ENCODE results near the gene TIMM29.

TIMM29 gene
- long read RNA-seq, donor 1, transcript TIMM29-201 (2 exons, 1,425 nt), result major isoform, 8 of 8 reads
- long read RNA-seq, donor 1, partial matches to known transcripts, result 0 of 8 reads
- long read RNA-seq, donor 1, other reads (novel, unspliced or antisense), result 0 of 8 reads
- long read RNA-seq, donor 2, transcript TIMM29-201 (2 exons, 1,425 nt), result major isoform, 7 of 7 reads
- long read RNA-seq, donor 2, partial matches to known transcripts, result 0 of 7 reads
- long read RNA-seq, donor 2, other reads (novel, unspliced or antisense), result 0 of 7 reads
- long read RNA-seq, donor 3, transcript TIMM29-201 (2 exons, 1,425 nt), result major isoform, 5 of 6 reads
- long read RNA-seq, donor 3, partial matches to known transcripts, result 0 of 6 reads
- long read RNA-seq, donor 3, other reads (novel, unspliced or antisense), result 0 of 6 reads
- long read RNA-seq, donor 4, transcript TIMM29-201 (2 exons, 1,425 nt), result major isoform, 9 of 9 reads
- long read RNA-seq, donor 4, partial matches to known transcripts, result 0 of 9 reads
- long read RNA-seq, donor 4, other reads (novel, unspliced or antisense), result 0 of 9 reads
- long read RNA-seq, donor 5, transcript TIMM29-201 (2 exons, 1,425 nt), result major isoform, 10 of 10 reads
- long read RNA-seq, donor 5, partial matches to known transcripts, result 0 of 10 reads
- long read RNA-seq, donor 5, other reads (novel, unspliced or antisense), result 0 of 10 reads
- long read RNA-seq, donor 6, transcript TIMM29-201 (2 exons, 1,425 nt), result major isoform, 11 of 11 reads
- long read RNA-seq, donor 6, partial matches to known transcripts, result 0 of 11 reads
- long read RNA-seq, donor 6, other reads (novel, unspliced or antisense), result 0 of 11 reads
- long read RNA-seq, donor 7, result 0 reads
- long read RNA-seq, donor 8, transcript TIMM29-201 (2 exons, 1,425 nt), result major isoform, 12 of 21 reads
- long read RNA-seq, donor 8, partial matches to known transcripts, result 8 of 21 reads
- long read RNA-seq, donor 8, other reads (novel, unspliced or antisense), result 0 of 21 reads

- peak; percentile 93 for DNase-seq
These were observed at the start of gene TIMM29, which contains the start of gene YIPF2 for GRCh38 chr19:10928563-10929401. TIMM29 (plus strand) TSS chr19:10928811; CDS start chr19:10928823, 12 bp downstream. YIPF2 (minus strand) TSS chr19:10928639; CDS start chr19:10928410, 229 bp downstream.

- no peak for DNase-seq
These were observed 47.1 kb upstream of the TIMM29 start for GRCh38 chr19:10881403-10882107.

- no peak for DNase-seq
These were observed 46.5 kb upstream of the TIMM29 start for GRCh38 chr19:10882108-10882457.

- DNase-seq, result no peak
These were observed 44.3 kb upstream of the TIMM29 start for GRCh38 chr19:10884274-10884673.

GRCh38 chr19:10885201-10886169 lies 43.1 kb upstream of the TIMM29 start:
- no peak for DNase-seq

- no peak for DNase-seq
These were observed 40.8 kb upstream of the TIMM29 start for GRCh38 chr19:10887616-10888367.

GRCh38 chr19:10888421-10888866 lies 40.2 kb upstream of the TIMM29 start:
- DNase-seq, result no peak

GRCh38 chr19:10889880-10890279 lies 38.7 kb upstream of the TIMM29 start:
- no peak for DNase-seq

GRCh38 chr19:10891405-10892086 lies 37.1 kb upstream of the TIMM29 start:
- peak; percentile 59 for DNase-seq

GRCh38 chr19:10892256-10892655 lies 36.4 kb upstream of the TIMM29 start:
- DNase-seq, result peak; percentile 49

GRCh38 chr19:10894911-10895213 lies 33.7 kb upstream of the TIMM29 start:
- no peak for DNase-seq

GRCh38 chr19:10895363-10895762 lies 33.2 kb upstream of the TIMM29 start:
- no peak for DNase-seq

- no peak for DNase-seq
These were observed 32.7 kb upstream of the TIMM29 start for GRCh38 chr19:10895920-10896319.

- no peak for DNase-seq
These were observed 31.6 kb upstream of the TIMM29 start for GRCh38 chr19:10896851-10897526.

- DNase-seq, result no peak
These were observed 30.0 kb upstream of the TIMM29 start for GRCh38 chr19:10898633-10899032.

GRCh38 chr19:10899151-10899653 lies 29.4 kb upstream of the TIMM29 start:
- no peak for DNase-seq

GRCh38 chr19:10907925-10908324 lies 20.7 kb upstream of the TIMM29 start:
- no peak for DNase-seq

- no peak for DNase-seq
These were observed 20.1 kb upstream of the TIMM29 start for GRCh38 chr19:10908380-10908960.

All from right kidney (tissue), 9 donors.